Measurements from ENCODE around the gene PGBD5.
A peak's percentile ranks its signal among the peaks of the same experiment; 100 is the strongest.
"Not testable (repeated sequence)": the region's sequence is repeated elsewhere in the genome, so short reads cannot be mapped to it uniquely, and the experiment has no call there.

PGBD5 gene

DNA sequence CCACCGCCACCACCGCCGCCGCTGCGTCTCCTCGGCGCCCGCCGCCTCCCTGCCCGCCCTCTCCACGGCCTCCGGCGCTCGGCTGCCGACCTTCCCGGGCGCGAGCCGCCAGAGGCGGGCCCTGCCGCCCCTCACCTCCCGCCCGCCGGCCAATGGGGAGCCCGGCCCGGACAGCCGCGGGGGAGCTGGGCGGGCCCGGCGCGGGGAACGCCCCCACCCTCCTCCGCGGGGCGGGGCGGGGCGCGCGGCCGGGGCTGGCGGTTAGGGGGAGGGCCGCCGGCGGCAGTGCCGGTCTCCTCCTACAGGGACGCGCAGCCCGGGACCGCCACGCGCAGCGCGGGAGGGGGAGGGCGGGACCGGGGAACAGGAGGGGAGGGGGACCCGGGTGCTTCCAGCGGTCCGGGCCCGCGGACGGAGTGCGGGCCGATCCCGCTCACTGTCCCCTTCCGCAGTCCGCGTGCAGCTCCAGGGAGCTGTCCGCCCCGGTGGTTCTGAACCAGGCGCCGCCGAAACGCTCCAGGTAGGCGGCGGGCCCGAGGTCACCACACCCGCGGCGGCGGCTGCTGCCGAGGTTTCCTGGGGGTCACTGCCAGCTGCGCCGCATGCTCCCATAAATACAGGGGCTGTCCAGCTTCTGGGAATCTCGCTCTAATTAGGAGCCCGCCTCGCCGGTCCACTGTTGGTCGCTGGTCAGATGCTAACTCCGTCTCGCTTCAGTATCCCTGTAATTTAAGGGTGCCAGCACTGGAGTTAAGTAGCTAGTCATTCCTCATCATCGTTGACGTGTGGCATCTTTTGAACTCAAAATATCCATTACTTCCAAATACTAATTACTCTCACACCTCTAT is at the start of gene PGBD5:
Gene PGBD5 (minus strand): TSS at position 87 of the 848 bp plus-strand sequence. CDS start 404 bp downstream, outside the sequence.
- H3K4me1 ChIP-seq (ENCODE audit: insufficient read depth, low read length): peaks cover 41% of the 10 kb centered on the region
- no peaks in the 10 kb centered on the region for H3K36me3 ChIP-seq (ENCODE audit: insufficient read depth, low read length)
- peak within 1 kb of the TSS; percentile 60; the same call in 1 of the 2 replicates for H3K9ac ChIP-seq (ENCODE audit: low read depth, low read length)
- no peaks in the 10 kb centered on the region for H3K9me3 ChIP-seq (ENCODE audit: control insufficient read depth, insufficient read depth, low read length)

- not testable (repeated sequence) for H3K9me3 ChIP-seq (ENCODE audit: control insufficient read depth, insufficient read depth, low read length); H3K36me3 ChIP-seq (ENCODE audit: insufficient read depth, low read length); H3K4me1 ChIP-seq (ENCODE audit: insufficient read depth, low read length); H3K9ac ChIP-seq (ENCODE audit: low read depth, low read length)
These were observed 48.8 kb upstream of the PGBD5 start for GRCh38 chr1:230474924-230475323.

GRCh38 chr1:230470750-230471149 is 44.6 kb upstream of the PGBD5 start:
- H3K36me3 ChIP-seq (ENCODE audit: insufficient read depth, low read length); H3K9ac ChIP-seq (ENCODE audit: low read depth, low read length); H3K9me3 ChIP-seq (ENCODE audit: control insufficient read depth, insufficient read depth, low read length); H3K4me1 ChIP-seq (ENCODE audit: insufficient read depth, low read length): not testable (repeated sequence)

DNA sequence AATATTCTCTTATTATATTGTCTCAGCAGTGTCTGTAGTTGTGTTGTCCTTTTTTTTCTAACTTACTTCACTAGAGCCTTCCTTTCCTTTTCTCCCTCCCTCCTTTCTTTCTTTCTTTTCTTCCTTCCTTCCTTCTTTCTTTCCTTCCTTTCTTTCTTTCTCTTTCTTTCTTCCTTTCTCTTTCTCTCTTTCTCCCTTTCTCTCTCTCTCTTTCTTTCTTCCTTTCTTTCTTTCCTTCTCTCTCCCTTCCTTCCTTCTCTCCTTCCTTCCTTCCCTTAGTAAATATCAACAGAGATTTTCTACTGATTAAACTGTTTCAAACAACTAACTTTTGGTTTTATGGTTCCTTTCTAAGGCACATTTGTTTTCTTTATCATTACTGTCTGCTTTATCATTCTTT is 43.1 kb upstream of the PGBD5 start:
- Histone ChIP-seq H3K36me3 (ENCODE audit: insufficient read depth, low read length) (no peaks in the 10 kb centered on the region), H3K9me3 (ENCODE audit: control insufficient read depth, insufficient read depth, low read length) (no peaks in the 10 kb centered on the region), H3K9ac (ENCODE audit: low read depth, low read length) (no peak overlapping the region), H3K4me1 (ENCODE audit: insufficient read depth, low read length) (no peaks in the 10 kb centered on the region)

DNA sequence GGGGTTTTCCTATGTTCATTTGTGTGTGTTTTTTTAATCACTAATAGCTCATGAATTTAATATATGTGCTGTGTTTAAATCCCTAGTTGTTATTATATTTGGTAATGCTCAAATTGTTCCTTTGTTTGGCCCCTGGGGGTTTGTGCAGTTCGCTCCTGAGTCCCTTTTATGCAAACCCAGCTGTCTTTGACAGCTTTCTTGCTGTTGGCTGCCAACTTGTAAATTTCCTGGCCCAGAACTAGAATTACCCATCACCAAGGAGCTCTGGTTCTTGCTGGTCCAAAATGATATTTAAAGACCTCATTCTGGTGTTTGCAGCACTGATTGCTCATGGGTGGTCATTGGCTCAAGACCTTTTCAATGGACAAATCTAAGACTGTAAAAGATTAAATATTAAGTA is 39.6 kb upstream of the PGBD5 start:
- Histone ChIP-seq H3K36me3 (ENCODE audit: insufficient read depth, low read length) (no peaks in the 10 kb centered on the region), H3K9ac (ENCODE audit: low read depth, low read length) (no peak overlapping the region), H3K9me3 (ENCODE audit: control insufficient read depth, insufficient read depth, low read length) (no peaks in the 10 kb centered on the region), H3K4me1 (ENCODE audit: insufficient read depth, low read length) (no peaks in the 10 kb centered on the region)

DNA sequence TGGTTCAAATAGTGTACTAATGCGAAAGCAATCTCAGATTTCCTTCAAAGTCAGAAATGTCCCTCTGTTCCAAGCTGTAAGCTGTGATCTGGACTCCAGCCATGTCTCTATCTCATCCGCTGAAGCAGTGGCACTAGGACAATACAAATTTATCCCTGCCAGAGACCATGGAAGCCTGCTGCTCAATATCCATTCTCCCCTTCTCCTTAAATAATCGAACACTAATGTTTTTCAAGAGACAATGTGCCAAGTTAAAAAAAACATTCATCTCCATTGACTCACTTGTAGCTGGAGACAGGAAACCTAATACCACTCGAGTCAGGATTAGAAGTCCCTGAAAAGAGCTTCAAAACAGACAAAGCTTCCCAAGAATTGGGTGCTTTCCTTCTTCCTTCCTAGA is 38.5 kb upstream of the PGBD5 start:
- H3K36me3 ChIP-seq (ENCODE audit: insufficient read depth, low read length): no peaks in the 10 kb centered on the region

DNA sequence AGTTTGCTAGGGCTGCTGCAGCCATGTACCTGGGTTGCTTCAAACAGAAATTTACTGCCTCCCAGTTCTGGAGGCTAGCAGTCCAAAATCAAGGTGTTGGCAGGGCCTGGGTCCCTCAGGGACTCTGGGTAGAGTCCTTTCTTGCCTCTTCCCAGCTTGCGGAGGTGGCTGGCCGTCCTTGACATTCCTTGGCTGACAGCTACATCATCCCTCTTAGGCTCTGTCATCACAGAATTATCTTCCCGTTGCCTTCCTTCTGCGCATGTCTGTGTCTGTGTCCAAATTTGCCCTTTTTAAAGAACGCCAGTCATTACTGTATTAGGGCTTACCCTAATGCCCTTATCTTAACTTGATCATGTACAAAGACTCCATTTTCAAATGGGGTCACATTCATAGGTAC is 37.6 kb upstream of the PGBD5 start:
- no peaks in the 10 kb centered on the region for H3K36me3 ChIP-seq (ENCODE audit: insufficient read depth, low read length)
- H3K4me1 ChIP-seq (ENCODE audit: insufficient read depth, low read length): peaks cover 5% of the 10 kb centered on the region; the same call in 1 of the 2 replicates
- H3K9me3 ChIP-seq (ENCODE audit: control insufficient read depth, insufficient read depth, low read length): no peaks in the 10 kb centered on the region
- no peak overlapping the region for H3K9ac ChIP-seq (ENCODE audit: low read depth, low read length)

More for the DNA sequence above, 38.5 kb upstream of the PGBD5 start:
- Histone ChIP-seq H3K9me3 (ENCODE audit: control insufficient read depth, insufficient read depth, low read length) (no peaks in the 10 kb centered on the region), H3K9ac (ENCODE audit: low read depth, low read length) (no peak overlapping the region), H3K4me1 (ENCODE audit: insufficient read depth, low read length) (no peaks in the 10 kb centered on the region)

GRCh38 chr1:230463326-230463725 is 37.2 kb upstream of the PGBD5 start:
- Histone ChIP-seq H3K36me3 (ENCODE audit: insufficient read depth, low read length) (no peaks in the 10 kb centered on the region), H3K4me1 (ENCODE audit: insufficient read depth, low read length) (peaks cover 8% of the 10 kb centered on the region; the same call in 1 of the 2 replicates), H3K9ac (ENCODE audit: low read depth, low read length) (no peak overlapping the region), H3K9me3 (ENCODE audit: control insufficient read depth, insufficient read depth, low read length) (no peaks in the 10 kb centered on the region)

- Histone ChIP-seq H3K36me3 (ENCODE audit: insufficient read depth, low read length) (no peaks in the 10 kb centered on the region), H3K4me1 (ENCODE audit: insufficient read depth, low read length) (peaks cover 8% of the 10 kb centered on the region; the same call in 1 of the 2 replicates), H3K9ac (ENCODE audit: low read depth, low read length) (no peak overlapping the region), H3K9me3 (ENCODE audit: control insufficient read depth, insufficient read depth, low read length) (no peaks in the 10 kb centered on the region)
These were observed 33.3 kb upstream of the PGBD5 start for GRCh38 chr1:230459465-230459864.

DNA sequence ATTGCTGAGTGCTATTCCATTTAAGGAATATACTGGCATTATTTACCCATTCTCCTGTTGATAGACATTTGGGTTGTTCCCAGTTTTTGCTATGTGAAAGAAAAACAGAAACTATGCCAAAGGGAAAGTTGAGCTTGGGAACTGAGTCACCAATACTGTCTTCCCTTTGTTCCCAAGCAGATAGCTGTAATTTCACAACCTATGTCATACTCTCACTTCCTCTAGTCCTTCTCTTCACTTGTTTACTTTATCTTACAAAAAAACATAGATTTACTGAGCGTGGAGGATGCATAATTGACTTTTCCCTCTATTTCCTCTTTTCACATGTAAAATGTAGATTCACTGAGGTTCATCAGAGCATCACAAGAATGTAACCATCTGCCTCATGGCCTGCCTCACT is 32.4 kb upstream of the PGBD5 start:
- H3K9me3 ChIP-seq (ENCODE audit: control insufficient read depth, insufficient read depth, low read length): no peaks in the 10 kb centered on the region
- H3K4me1 ChIP-seq (ENCODE audit: insufficient read depth, low read length): peaks cover 8% of the 10 kb centered on the region; the same call in 1 of the 2 replicates
- no peaks in the 10 kb centered on the region for H3K36me3 ChIP-seq (ENCODE audit: insufficient read depth, low read length)
- no peak overlapping the region for H3K9ac ChIP-seq (ENCODE audit: low read depth, low read length)

GRCh38 chr1:230456478-230456877 is 30.3 kb upstream of the PGBD5 start:
- no peak overlapping the region for H3K9ac ChIP-seq (ENCODE audit: low read depth, low read length)
- peaks cover 8% of the 10 kb centered on the region; the same call in 1 of the 2 replicates for H3K4me1 ChIP-seq (ENCODE audit: insufficient read depth, low read length)
- no peaks in the 10 kb centered on the region for H3K36me3 ChIP-seq (ENCODE audit: insufficient read depth, low read length)
- no peaks in the 10 kb centered on the region for H3K9me3 ChIP-seq (ENCODE audit: control insufficient read depth, insufficient read depth, low read length)

- peaks cover 8% of the 10 kb centered on the region; the same call in 1 of the 2 replicates for H3K4me1 ChIP-seq (ENCODE audit: insufficient read depth, low read length)
- H3K9me3 ChIP-seq (ENCODE audit: control insufficient read depth, insufficient read depth, low read length): no peaks in the 10 kb centered on the region
- no peak overlapping the region for H3K9ac ChIP-seq (ENCODE audit: low read depth, low read length)
- no peaks in the 10 kb centered on the region for H3K36me3 ChIP-seq (ENCODE audit: insufficient read depth, low read length)
These were observed 29.2 kb upstream of the PGBD5 start for GRCh38 chr1:230455291-230455690.

- H3K4me1 ChIP-seq (ENCODE audit: insufficient read depth, low read length): no peaks in the 10 kb centered on the region
- H3K9me3 ChIP-seq (ENCODE audit: control insufficient read depth, insufficient read depth, low read length): no peaks in the 10 kb centered on the region
- no peaks in the 10 kb centered on the region for H3K36me3 ChIP-seq (ENCODE audit: insufficient read depth, low read length)
- no peak overlapping the region for H3K9ac ChIP-seq (ENCODE audit: low read depth, low read length)
These were observed 27.2 kb upstream of the PGBD5 start for GRCh38 chr1:230453377-230453776.

GRCh38 chr1:230441183-230442029 is 15.3 kb upstream of the PGBD5 start:
- Histone ChIP-seq H3K9me3 (ENCODE audit: control insufficient read depth, insufficient read depth, low read length) (peaks cover 5% of the 10 kb centered on the region; the same call in 1 of the 2 replicates), H3K4me1 (ENCODE audit: insufficient read depth, low read length) (peaks cover 3% of the 10 kb centered on the region; the same call in 1 of the 2 replicates), H3K9ac (ENCODE audit: low read depth, low read length) (no peak overlapping the region), H3K36me3 (ENCODE audit: insufficient read depth, low read length) (no peaks in the 10 kb centered on the region)

All from ES-I3 (cell line).